Loucy (cell line): Measurements from ENCODE around the gene PPP1R12A.

Source experiments
- H2AFZ ChIP-seq: fragments of 200-600 bp; sonication (generic); 2 replicates; pipeline ENCODE4 v1.6.0; 2016; ENCODE audit warnings: antibody characterized with exemption, mild to moderate bottlenecking, low read length, moderate library complexity
- H3F3A ChIP-seq: fragments of 200-600 bp; 2 replicates; pipeline ENCODE4 v1.6.0; 2016; ENCODE audit warnings: antibody characterized with exemption, low read depth, mild to moderate bottlenecking
- H3K27me3 ChIP-seq: fragments of 200-600 bp; sonication (generic); 2 replicates; pipeline ENCODE4 v1.6.1; 2014; ENCODE audit warnings: low read length, mild to moderate bottlenecking; ENCODE audit not compliant: insufficient read depth, poor library complexity, severe bottlenecking
- H3K36me3 ChIP-seq: fragments of 200-600 bp; sonication (generic); 2 replicates; pipeline ENCODE4 v1.6.1; 2016; ENCODE audit warnings: low read length; ENCODE audit not compliant: insufficient read depth
- H3K4me1 ChIP-seq: fragments of 200-600 bp; sonication (generic); 2 replicates; pipeline ENCODE4 v1.5.1; 2014; ENCODE audit warnings: low read length, mild to moderate bottlenecking; ENCODE audit not compliant: insufficient read depth, poor library complexity, severe bottlenecking
- H3K4me2 ChIP-seq: fragments of 200-600 bp; sonication (generic); 2 replicates; pipeline ENCODE4 v1.6.0; 2014; ENCODE audit warnings: antibody characterized with exemption, low read length, low read depth, mild to moderate bottlenecking; ENCODE audit not compliant: poor library complexity, severe bottlenecking
- H3K4me3 ChIP-seq: fragments of 200-600 bp; sonication (generic); 2 replicates; pipeline ENCODE4 v1.5.1; 2014; ENCODE audit warnings: low read length, mild to moderate bottlenecking, mixed read lengths; ENCODE audit not compliant: poor library complexity, severe bottlenecking
- H3K79me2 ChIP-seq: fragments of 200-600 bp; sonication (generic); 2 replicates; pipeline ENCODE4 v1.6.1; 2014; ENCODE audit warnings: low read length; ENCODE audit not compliant: insufficient read depth
- H3K9ac ChIP-seq: fragments of 200-600 bp; sonication (generic); 2 replicates; pipeline ENCODE4 v1.6.0; 2014; ENCODE audit warnings: mild to moderate bottlenecking, low read depth, low read length, moderate library complexity; ENCODE audit not compliant: poor library complexity, severe bottlenecking
- H3K9me2 ChIP-seq: fragments of 200-600 bp; sonication (generic); replicated peaks from 2 replicates; pipeline ENCODE4 v1.6.1; 2016; ENCODE audit warnings: low read depth, low read length, mixed read lengths
- H3K9me3 ChIP-seq: fragments of 200-600 bp; sonication (generic); 2 replicates; pipeline ENCODE4 v1.6.1; 2014; ENCODE audit warnings: mild to moderate bottlenecking, antibody characterized with exemption, low read length, low read depth; ENCODE audit not compliant: insufficient read depth
- H4K20me1 ChIP-seq: fragments of 200-600 bp; sonication (generic); 2 replicates; pipeline ENCODE4 v1.6.0; 2014; ENCODE audit warnings: antibody characterized with exemption, low read length, mild to moderate bottlenecking; ENCODE audit not compliant: insufficient read depth, poor library complexity, severe bottlenecking
- CTCF ChIP-seq: fragments of 200-600 bp; sonication (generic); conservative IDR thresholded peaks from 2 replicates; pipeline ENCODE4 v1.5.1; 2014; ENCODE audit warnings: mild to moderate bottlenecking, antibody characterized with exemption, low read length
- EZH2phosphoT487 ChIP-seq: fragments of 200-600 bp; IDR thresholded peaks from 2 replicates; pipeline ENCODE4 v1.6.1; 2018; ENCODE audit warnings: antibody characterized with exemption, mild to moderate bottlenecking, moderate library complexity, borderline replicate concordance

Gene PPP1R12A

GRCh38 chr12:79769189-79769859 is 165.6 kb downstream of the PPP1R12A start:
- H3K9ac ChIP-seq = no peak overlapping the region
- H4K20me1 ChIP-seq = no peaks in the 10 kb centered on the region
- H3K4me2 ChIP-seq = no peak overlapping the region
- no peaks in the 10 kb centered on the region for H3F3A ChIP-seq
- H3K4me1 ChIP-seq = no peaks in the 10 kb centered on the region
- H3K9me3 ChIP-seq = no peaks in the 10 kb centered on the region
- no peaks in the 10 kb centered on the region for H3K79me2 ChIP-seq
- no peaks in the 10 kb centered on the region for H3K27me3 ChIP-seq
- TF ChIP-seq EZH2phosphoT487 (no peak), CTCF (no peak)
- H2AFZ ChIP-seq = no peak overlapping the region
- H3K9me2 ChIP-seq = no peaks in the 10 kb centered on the region
- H3K4me3 ChIP-seq = no peak overlapping the region
- peaks cover 4% of the 10 kb centered on the region; the same call in 1 of the 2 replicates for H3K36me3 ChIP-seq

- Histone ChIP-seq H3K4me2 (no peak overlapping the region), H3K79me2 (no peaks in the 10 kb centered on the region), H2AFZ (no peak overlapping the region), H3K36me3 (0 out of 2 replicates have a peak, but pooled peaks cover 2% of the 10 kb centered on the region), H3K27me3 (no peaks in the 10 kb centered on the region), H3K9ac (no peak overlapping the region), H3K4me3 (no peak overlapping the region), H3K9me2 (no peaks in the 10 kb centered on the region), H3K4me1 (no peaks in the 10 kb centered on the region), H3F3A (no peaks in the 10 kb centered on the region), H4K20me1 (no peaks in the 10 kb centered on the region), H3K9me3 (no peaks in the 10 kb centered on the region)
- TF ChIP-seq CTCF (no peak), EZH2phosphoT487 (no peak)
Measured at GRCh38 chr12:79766705-79767464, 168.0 kb downstream of the PPP1R12A start.

GRCh38 chr12:79765157-79765556 is 169.7 kb downstream of the PPP1R12A start:
- H3K4me1 ChIP-seq = no peaks in the 10 kb centered on the region
- H3K79me2 ChIP-seq = no peaks in the 10 kb centered on the region
- H3K9me3 ChIP-seq = no peaks in the 10 kb centered on the region
- no peaks in the 10 kb centered on the region for H3K27me3 ChIP-seq
- no peak overlapping the region for H3K4me3 ChIP-seq
- no peaks in the 10 kb centered on the region for H3F3A ChIP-seq
- H4K20me1 ChIP-seq = no peaks in the 10 kb centered on the region
- H3K9me2 ChIP-seq = no peaks in the 10 kb centered on the region
- H3K4me2 ChIP-seq = no peak overlapping the region
- H2AFZ ChIP-seq = no peak overlapping the region
- H3K9ac ChIP-seq = no peak overlapping the region
- TF ChIP-seq EZH2phosphoT487 = no peak
- TF ChIP-seq CTCF = no peak
- H3K36me3 ChIP-seq = no peaks in the 10 kb centered on the region
